HEK293 (cell line): ENCODE results near the gene PDZRN3.

Experiments used
- ZNF596 ChIP-seq: fragments of 450-650 bp; IDR thresholded peaks from 2 replicates; pipeline ENCODE4 v1.5.0; 2018; ENCODE audit warnings: missing biosample characterization, mild to moderate bottlenecking, missing genetic modification characterization, moderate library complexity
- ZNF658 ChIP-seq: fragments of 450-650 bp; formaldehyde crosslinking; IDR thresholded peaks from 2 replicates; pipeline ENCODE4; 2016; ENCODE audit warnings: missing biosample characterization, missing genetic modification characterization
- TF ChIP-seq, protein P1 (sequence below): fragments of 450-650 bp; formaldehyde crosslinking; IDR thresholded peaks from 2 replicates; pipeline ENCODE4 v1.5.1; 2016; ENCODE audit warnings: missing biosample characterization, missing genetic modification characterization
- TF ChIP-seq, protein P2 (sequence below): fragments of 450-650 bp; formaldehyde crosslinking; IDR thresholded peaks from 2 replicates; pipeline ENCODE4 v1.5.1; 2016; ENCODE audit warnings: missing biosample characterization, missing genetic modification characterization

DNA sequence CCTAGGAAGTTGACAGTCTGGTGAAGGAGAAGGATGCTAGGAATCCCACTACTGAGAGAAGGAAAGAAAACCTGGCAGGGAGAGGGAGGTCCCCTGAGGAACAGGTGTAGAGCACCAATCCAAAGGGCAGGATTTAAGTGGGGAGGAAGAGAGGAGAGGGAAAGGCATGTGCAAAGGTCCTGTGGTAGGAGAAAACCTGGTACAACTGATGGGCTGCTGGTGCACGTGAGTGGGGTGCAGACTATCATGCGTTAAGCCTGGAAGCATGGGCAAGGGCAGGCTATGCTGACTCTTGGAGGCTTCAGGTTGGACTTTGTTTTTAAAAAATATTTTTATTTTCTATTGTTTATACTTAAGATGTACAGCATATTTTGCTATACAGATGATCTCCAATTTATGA is 209.6 kb downstream of the PDZRN3 start:
- no peak for TF ChIP-seq ZNF596
- TF ChIP-seq, protein P1, sequence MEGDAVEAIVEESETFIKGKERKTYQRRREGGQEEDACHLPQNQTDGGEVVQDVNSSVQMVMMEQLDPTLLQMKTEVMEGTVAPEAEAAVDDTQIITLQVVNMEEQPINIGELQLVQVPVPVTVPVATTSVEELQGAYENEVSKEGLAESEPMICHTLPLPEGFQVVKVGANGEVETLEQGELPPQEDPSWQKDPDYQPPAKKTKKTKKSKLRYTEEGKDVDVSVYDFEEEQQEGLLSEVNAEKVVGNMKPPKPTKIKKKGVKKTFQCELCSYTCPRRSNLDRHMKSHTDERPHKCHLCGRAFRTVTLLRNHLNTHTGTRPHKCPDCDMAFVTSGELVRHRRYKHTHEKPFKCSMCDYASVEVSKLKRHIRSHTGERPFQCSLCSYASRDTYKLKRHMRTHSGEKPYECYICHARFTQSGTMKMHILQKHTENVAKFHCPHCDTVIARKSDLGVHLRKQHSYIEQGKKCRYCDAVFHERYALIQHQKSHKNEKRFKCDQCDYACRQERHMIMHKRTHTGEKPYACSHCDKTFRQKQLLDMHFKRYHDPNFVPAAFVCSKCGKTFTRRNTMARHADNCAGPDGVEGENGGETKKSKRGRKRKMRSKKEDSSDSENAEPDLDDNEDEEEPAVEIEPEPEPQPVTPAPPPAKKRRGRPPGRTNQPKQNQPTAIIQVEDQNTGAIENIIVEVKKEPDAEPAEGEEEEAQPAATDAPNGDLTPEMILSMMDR (tag by site-specific recombination) = no peak
- TF ChIP-seq, protein P2, sequence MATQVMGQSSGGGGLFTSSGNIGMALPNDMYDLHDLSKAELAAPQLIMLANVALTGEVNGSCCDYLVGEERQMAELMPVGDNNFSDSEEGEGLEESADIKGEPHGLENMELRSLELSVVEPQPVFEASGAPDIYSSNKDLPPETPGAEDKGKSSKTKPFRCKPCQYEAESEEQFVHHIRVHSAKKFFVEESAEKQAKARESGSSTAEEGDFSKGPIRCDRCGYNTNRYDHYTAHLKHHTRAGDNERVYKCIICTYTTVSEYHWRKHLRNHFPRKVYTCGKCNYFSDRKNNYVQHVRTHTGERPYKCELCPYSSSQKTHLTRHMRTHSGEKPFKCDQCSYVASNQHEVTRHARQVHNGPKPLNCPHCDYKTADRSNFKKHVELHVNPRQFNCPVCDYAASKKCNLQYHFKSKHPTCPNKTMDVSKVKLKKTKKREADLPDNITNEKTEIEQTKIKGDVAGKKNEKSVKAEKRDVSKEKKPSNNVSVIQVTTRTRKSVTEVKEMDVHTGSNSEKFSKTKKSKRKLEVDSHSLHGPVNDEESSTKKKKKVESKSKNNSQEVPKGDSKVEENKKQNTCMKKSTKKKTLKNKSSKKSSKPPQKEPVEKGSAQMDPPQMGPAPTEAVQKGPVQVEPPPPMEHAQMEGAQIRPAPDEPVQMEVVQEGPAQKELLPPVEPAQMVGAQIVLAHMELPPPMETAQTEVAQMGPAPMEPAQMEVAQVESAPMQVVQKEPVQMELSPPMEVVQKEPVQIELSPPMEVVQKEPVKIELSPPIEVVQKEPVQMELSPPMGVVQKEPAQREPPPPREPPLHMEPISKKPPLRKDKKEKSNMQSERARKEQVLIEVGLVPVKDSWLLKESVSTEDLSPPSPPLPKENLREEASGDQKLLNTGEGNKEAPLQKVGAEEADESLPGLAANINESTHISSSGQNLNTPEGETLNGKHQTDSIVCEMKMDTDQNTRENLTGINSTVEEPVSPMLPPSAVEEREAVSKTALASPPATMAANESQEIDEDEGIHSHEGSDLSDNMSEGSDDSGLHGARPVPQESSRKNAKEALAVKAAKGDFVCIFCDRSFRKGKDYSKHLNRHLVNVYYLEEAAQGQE = no peak
- no peak for TF ChIP-seq ZNF658
